CD1c-positive myeloid dendritic cell (primary cell): ENCODE results near the gene LHFPL2.
A peak's percentile ranks its signal among the peaks of the same experiment; 100 is the strongest.
"Not testable (repeated sequence)": the region's sequence is repeated elsewhere in the genome, so short reads cannot be mapped to it uniquely, and the experiment has no call there.

ENCODE experiments used
- DNase-seq: peaks from one replicate; pipeline ENCODE4 v3.0.0-alpha.2; 2016; ENCODE audit errors: extremely low spot score

Gene LHFPL2, protein sequence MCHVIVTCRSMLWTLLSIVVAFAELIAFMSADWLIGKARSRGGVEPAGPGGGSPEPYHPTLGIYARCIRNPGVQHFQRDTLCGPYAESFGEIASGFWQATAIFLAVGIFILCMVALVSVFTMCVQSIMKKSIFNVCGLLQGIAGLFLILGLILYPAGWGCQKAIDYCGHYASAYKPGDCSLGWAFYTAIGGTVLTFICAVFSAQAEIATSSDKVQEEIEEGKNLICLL

GRCh38 chr5:78648359-78649210, at the start of gene LHFPL2:
TSS of gene LHFPL2 (minus strand) at chr5:78648772. CDS start at chr5:78510213, 138,559 bp downstream.
- DNase-seq = peak; percentile 70

GRCh38 chr5:78696637-78697036, 48.1 kb upstream of the LHFPL2 start:
- DNase-seq = no peak

DNA sequence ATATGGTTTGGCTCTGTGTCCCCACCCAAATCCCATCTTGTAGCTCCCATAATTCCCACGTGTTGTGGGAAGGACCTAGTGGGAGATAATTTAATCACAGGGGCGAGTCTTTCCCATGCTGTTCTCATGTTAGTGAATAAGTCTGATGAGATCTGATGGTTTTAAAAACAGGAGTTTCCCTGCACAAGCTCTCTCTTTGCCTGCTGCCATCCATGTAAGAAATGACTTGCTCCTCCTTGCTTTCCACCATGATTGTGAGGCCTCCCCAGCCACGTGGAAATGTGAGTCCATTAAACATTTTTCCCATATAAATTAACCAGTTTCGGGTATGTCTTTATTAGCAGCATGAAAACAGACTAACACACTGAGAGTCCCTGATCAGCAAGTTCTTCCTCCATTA, 47.5 kb upstream of the LHFPL2 start:
- DNase-seq = not testable (repeated sequence)

- DNase-seq = no peak
Observed at GRCh38 chr5:78693339-78693738, 44.8 kb upstream of the LHFPL2 start.

- DNase-seq = no peak
Observed at GRCh38 chr5:78691084-78691960, 42.8 kb upstream of the LHFPL2 start.

GRCh38 chr5:78690253-78690972, 41.8 kb upstream of the LHFPL2 start:
- no peak for DNase-seq

DNA sequence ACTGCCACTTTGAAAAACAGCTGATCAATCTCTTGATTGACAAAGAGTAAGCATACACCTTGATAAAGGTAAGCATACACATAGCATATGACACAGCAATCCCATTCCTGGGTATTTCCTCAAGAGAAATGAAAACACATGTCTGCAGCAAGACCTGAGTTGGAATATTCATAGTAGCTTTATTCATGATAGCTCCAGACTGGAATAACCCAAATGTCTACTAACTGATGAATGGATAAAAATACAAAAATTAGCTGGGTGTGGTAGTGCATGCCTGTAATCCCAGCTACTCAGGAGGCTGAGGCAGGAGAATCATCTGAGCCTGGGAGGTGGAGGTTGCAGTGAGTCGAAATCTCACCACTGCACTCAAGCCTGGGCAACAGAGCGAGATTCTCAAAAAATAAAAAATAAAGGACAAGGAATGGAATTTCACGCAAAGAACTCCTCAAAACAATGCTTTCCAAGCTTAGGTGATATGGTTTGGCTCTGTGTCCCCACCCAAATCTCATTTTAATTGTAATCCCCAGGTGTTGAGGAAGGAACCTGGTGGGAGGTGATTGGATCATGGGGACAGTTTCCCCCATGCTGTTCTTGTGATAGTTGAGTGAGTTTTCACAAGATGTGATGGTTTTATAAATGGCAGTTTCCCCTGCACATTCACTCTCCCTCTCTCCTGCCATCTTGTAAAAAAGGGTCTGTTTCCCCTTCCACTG, 41.1 kb upstream of the LHFPL2 start:
- no peak for DNase-seq

DNA sequence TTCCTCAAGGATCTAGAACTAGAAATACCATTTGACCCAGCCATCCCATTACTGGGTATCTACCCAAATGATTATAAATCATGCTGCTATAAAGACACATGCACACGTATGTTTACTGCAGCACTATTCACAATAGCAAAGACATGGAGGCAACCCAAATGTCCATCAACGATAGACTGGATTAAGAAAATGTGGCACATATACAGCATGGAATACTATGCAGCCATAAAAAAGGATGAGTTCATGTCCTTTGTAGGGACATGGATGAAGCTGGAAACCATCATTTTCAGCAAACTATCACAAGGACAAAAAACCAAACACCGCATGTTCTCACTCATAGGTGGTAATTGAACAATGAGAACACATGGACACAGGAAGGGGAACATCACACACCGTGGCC, 38.9 kb upstream of the LHFPL2 start:
- DNase-seq = not testable (repeated sequence)

DNA sequence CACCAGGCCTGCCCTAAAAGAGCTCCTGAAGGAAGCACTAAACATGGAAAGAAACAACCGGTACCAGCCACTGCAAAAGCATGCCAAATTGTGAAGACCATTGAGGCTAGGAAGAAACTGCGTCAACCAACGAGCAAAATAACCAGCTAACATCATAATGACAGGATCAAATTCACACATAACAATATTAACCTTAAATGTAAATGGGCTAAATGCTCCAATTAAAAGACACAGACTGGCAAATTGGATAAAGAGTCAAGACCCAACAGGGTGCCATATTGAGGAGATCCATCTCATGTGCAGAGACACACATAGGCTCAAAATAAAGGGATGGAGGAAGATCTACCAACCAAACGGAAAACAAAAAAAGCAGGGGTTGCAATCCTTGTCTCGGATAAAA, 35.3 kb upstream of the LHFPL2 start:
- DNase-seq = not testable (repeated sequence)

- no peak for DNase-seq
Observed at GRCh38 chr5:78679905-78680304, 31.3 kb upstream of the LHFPL2 start.

GRCh38 chr5:78677777-78678668, 29.5 kb upstream of the LHFPL2 start:
- DNase-seq = peak; percentile 53

DNA sequence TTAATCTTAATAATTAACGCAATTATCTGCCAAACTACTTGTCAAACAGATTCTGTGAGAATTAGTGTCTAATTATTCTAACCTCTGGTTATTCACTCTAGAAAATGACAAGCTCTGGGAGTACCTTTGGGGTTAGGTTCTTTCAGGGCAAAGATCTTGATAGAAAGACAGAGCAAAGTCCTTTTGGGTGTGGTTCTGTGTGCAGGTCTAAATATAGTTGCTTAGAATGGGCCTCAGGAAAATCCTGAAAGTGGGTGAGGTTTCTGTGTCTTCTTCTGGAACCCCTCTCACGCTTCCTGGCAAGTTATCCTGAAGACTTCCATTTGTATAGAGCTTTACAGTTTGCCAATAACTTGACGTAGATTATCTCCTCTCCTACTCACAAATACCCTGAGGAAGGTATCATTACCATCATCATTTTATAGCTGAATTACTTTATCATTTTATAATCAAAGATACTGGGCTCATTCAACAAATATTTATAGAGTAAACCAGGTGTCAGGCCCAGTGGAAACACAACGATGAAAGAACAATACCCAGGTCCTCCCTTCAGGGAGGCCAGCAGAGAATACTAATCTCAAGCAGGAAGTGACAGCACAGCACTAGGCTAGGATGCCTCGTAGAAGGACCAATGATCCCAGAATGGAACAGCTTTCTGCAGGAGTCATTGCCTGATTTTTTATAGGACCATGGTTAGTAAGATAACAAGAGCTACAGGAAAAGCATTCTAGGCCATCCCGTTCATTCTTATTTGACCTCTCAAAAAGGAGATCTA, 27.6 kb upstream of the LHFPL2 start:
- no peak for DNase-seq

GRCh38 chr5:78673827-78674226, 25.3 kb upstream of the LHFPL2 start:
- DNase-seq = not testable (repeated sequence)

GRCh38 chr5:78672154-78672553, 23.6 kb upstream of the LHFPL2 start:
- no peak for DNase-seq

DNA sequence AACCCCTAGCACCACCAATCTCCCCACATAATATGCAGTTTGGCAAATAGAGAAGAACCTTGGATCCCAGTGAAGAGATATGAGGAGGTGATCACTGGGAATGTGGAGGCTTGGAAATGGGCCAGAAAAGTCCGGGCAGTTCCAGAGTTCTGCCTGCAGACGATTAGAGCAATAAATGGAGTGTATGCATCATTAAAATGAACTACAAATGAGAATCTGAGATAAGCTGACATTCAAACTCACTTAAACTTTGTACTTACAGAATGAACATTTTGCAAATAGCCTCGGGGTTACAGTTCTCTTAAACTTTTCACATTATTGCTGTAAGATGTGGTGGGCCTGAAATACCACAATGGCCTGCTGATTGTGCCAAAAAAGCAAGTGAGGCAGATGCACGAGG, 23.0 kb upstream of the LHFPL2 start:
- DNase-seq = no peak

DNA sequence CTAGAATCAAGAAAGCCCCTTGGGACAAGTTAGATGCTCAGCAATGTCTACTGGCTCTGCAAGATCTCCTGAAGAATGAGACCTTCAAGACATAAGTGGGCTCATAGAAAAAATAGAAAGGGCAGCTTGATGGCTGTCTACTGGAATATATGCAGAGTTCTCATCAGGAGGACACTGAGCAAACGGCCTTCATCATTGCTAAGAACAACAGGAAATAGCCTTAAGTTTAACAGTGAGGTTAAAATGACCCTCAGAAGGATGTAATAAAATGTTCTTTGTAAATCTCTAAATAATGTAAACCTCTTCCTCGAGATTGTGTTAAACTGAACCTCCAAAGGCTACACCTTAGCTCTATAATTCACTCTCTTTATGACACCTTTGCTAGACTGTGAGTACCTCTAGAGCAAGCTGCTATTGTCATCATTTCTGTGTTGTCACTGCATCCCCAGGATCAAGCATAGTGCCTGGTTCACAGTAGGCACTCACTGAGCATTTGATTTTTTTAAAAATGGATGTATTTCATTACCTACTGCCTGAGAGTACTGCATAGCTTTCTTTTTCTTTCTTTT, 22.2 kb upstream of the LHFPL2 start:
- no peak for DNase-seq

DNA sequence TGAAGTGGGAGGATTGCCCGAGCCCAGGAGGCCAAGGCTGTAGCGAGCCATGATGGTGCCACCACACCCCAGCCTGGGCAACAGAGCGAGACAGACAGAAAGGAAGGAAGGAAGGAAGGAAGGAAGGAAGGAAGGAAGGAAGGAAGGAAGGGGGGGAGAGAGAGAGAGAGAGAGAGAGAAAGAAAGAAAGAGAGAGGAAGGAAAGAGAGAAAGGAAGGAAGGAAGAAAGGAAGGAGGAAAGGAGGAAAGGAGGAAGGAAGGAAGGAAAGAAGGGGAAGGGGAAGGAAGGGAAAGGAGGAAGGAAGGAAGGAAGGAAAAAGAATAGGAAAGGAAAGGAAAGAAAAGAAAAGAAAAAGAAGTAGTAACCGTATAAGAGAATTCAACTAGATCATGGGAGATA, 20.8 kb upstream of the LHFPL2 start:
- DNase-seq = no peak

DNA sequence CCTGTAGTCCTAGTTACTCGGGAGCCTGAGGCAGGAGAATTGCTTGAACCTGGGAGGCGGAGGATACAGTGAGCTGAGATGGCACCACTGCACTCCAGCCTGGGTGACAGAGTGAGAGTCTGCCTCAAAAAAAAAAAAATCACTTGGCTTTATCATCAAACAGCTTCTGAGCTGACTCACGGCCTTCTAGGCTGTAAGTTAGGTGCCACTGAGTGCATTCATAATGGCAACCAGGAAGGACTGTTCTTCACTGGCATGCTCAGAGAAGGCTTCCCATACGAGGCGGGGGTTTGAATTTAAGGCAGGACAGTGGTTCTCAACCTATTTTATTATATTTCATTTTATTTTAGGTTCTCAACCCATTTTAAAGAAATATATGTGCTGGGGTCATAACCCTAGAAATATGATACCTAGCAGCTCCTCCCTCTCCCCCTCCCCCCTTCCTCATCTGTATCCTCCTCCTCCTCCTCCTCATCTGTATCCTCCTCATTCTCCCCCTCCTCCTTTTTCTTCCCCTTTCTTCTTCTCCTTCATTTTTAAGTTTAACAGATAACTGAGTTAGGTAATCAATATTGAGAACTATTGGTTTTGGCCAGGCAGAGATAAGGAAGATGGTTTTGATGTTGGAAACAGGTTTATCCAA, 19.0 kb upstream of the LHFPL2 start:
- DNase-seq = no peak
